ENCODE results near the gene LYZL4. TPM values are rescaled to one million over a fixed set of nuclear protein-coding genes. Genes with fewer than 3 reads are reported as not detected.

The LYZL4 gene
- total and polyA plus RNA-seq, 4 donors = not detected

GRCh38 chr3:42412526-42413155 is 2.2 kb upstream of the LYZL4 start:
- Histone ChIP-seq H3K27me3 (ENCODE audit: control insufficient read depth in 4 of 4, insufficient read depth in 4 of 4, low read length in 3 of 4) (peaks cover 0 to 4% (median 0%) of the 10 kb centered on the region in 4 donors), H3K36me3 (ENCODE audit: control insufficient read depth in 4 of 4, insufficient read depth in 3 of 4, low read depth in 1 of 4, low read length in 3 of 4) (no peaks in the 10 kb centered on the region), H3K9ac (ENCODE audit: low read depth in 1 of 2, low read length in 2 of 2) (no peak overlapping the region), H3K4me1 (ENCODE audit: control insufficient read depth in 4 of 4, insufficient read depth in 4 of 4, low read length in 3 of 4) (no peaks in the 10 kb centered on the region), H3K9me3 (ENCODE audit: control insufficient read depth in 4 of 4, low read length in 3 of 4) (no peaks in the 10 kb centered on the region), H3K4me3 (ENCODE audit: low read depth in 1 of 3, low read length in 3 of 3) (no peak overlapping the region), H3K27ac (ENCODE audit: low read depth in 1 of 2, low read length in 2 of 2) (no peak overlapping the region)
- no peak for DNase-seq (ENCODE audit: low spot score)
- 92% methylated on average over 6 of the region's 6 CpGs for whole genome bisulfite sequencing
- no peak for TF ChIP-seq SP1 (IDR thresholded peaks at IDR 0.05)
- TF ChIP-seq, protein P1, sequence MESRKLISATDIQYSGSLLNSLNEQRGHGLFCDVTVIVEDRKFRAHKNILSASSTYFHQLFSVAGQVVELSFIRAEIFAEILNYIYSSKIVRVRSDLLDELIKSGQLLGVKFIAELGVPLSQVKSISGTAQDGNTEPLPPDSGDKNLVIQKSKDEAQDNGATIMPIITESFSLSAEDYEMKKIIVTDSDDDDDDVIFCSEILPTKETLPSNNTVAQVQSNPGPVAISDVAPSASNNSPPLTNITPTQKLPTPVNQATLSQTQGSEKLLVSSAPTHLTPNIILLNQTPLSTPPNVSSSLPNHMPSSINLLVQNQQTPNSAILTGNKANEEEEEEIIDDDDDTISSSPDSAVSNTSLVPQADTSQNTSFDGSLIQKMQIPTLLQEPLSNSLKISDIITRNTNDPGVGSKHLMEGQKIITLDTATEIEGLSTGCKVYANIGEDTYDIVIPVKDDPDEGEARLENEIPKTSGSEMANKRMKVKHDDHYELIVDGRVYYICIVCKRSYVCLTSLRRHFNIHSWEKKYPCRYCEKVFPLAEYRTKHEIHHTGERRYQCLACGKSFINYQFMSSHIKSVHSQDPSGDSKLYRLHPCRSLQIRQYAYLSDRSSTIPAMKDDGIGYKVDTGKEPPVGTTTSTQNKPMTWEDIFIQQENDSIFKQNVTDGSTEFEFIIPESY (IDR thresholded peaks at IDR 0.05) = no peak
- no peak for TF ChIP-seq HNF4G (IDR thresholded peaks at IDR 0.05)
- no peak for TF ChIP-seq TAF1 (conservative IDR thresholded peaks at IDR 0.05)

DNA sequence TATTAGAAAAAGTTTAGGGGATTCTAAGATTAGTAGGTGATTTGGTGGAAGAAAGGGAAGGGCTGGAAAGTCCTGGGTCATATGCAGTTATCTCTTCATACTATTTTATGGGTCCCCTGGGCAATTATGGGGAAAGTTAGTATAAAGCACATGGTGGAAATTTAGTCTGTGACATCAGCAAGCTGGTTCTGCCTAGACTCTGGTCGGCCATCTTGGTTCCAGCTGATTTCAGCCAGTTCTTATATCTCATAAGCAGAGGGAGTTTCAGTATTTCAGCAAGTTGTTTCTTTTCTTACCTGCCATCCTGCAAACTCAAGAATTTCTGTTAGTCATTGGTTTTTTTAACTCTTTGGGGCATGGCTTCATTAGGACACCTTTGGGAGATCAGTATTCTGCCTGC is 1.0 kb upstream of the LYZL4 start:
- 92% methylated on average over 1 of the region's 1 CpG for WGBS
- no peaks in the 10 kb centered on the region for H3K9me3 ChIP-seq (ENCODE audit: control insufficient read depth in 4 of 4, low read length in 3 of 4)
- H3K4me3 ChIP-seq (ENCODE audit: low read depth in 1 of 3, low read length in 3 of 3) = no peak overlapping the region
- H3K27ac ChIP-seq (ENCODE audit: low read depth in 1 of 2, low read length in 2 of 2) = no peak overlapping the region
- H3K27me3 ChIP-seq (ENCODE audit: control insufficient read depth in 4 of 4, insufficient read depth in 4 of 4, low read length in 3 of 4) = peaks cover 0 to 4% (median 0%) of the 10 kb centered on the region in 4 donors
- H3K9ac ChIP-seq (ENCODE audit: low read depth in 1 of 2, low read length in 2 of 2) = no peak overlapping the region
- H3K36me3 ChIP-seq (ENCODE audit: control insufficient read depth in 4 of 4, insufficient read depth in 3 of 4, low read depth in 1 of 4, low read length in 3 of 4) = no peaks in the 10 kb centered on the region
- no peak for TF ChIP-seq GABPA (IDR thresholded peaks at IDR 0.05 in 1 of 2, conservative IDR thresholded peaks at IDR 0.05 in 1 of 2)
- TF ChIP-seq HNF4G (IDR thresholded peaks at IDR 0.05) = no peak
- TF ChIP-seq, protein P1 (IDR thresholded peaks at IDR 0.05) = no peak
- TF ChIP-seq JUND (IDR thresholded peaks at IDR 0.05) = no peak
- TF ChIP-seq FOXA1 (IDR thresholded peaks at IDR 0.05) = no peak
- TF ChIP-seq, protein P2, sequence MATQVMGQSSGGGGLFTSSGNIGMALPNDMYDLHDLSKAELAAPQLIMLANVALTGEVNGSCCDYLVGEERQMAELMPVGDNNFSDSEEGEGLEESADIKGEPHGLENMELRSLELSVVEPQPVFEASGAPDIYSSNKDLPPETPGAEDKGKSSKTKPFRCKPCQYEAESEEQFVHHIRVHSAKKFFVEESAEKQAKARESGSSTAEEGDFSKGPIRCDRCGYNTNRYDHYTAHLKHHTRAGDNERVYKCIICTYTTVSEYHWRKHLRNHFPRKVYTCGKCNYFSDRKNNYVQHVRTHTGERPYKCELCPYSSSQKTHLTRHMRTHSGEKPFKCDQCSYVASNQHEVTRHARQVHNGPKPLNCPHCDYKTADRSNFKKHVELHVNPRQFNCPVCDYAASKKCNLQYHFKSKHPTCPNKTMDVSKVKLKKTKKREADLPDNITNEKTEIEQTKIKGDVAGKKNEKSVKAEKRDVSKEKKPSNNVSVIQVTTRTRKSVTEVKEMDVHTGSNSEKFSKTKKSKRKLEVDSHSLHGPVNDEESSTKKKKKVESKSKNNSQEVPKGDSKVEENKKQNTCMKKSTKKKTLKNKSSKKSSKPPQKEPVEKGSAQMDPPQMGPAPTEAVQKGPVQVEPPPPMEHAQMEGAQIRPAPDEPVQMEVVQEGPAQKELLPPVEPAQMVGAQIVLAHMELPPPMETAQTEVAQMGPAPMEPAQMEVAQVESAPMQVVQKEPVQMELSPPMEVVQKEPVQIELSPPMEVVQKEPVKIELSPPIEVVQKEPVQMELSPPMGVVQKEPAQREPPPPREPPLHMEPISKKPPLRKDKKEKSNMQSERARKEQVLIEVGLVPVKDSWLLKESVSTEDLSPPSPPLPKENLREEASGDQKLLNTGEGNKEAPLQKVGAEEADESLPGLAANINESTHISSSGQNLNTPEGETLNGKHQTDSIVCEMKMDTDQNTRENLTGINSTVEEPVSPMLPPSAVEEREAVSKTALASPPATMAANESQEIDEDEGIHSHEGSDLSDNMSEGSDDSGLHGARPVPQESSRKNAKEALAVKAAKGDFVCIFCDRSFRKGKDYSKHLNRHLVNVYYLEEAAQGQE (IDR thresholded peaks at IDR 0.05) = no peak
- no peak for TF ChIP-seq NR2F2 (IDR thresholded peaks at IDR 0.05)
- no peak for TF ChIP-seq HNF4A (conservative IDR thresholded peaks at IDR 0.05)
- no peak for TF ChIP-seq CTCF (IDR thresholded peaks at IDR 0.05; ENCODE audit: low read depth, low read length, missing input control)
- TF ChIP-seq RXRA (IDR thresholded peaks at IDR 0.05) = no peak
- TF ChIP-seq MAX (IDR thresholded peaks at IDR 0.05) = no peak
- TF ChIP-seq FOXA2 (IDR thresholded peaks at IDR 0.05) = no peak
- TF ChIP-seq EGR1 (IDR thresholded peaks at IDR 0.05; ENCODE audit: low read depth in 2 of 2) = no peak
- no peak for TF ChIP-seq RAD21 (IDR thresholded peaks at IDR 0.05)
- TF ChIP-seq YY1 (IDR thresholded peaks at IDR 0.05) = no peak
- no peak for TF ChIP-seq SP1 (IDR thresholded peaks at IDR 0.05)
- no peak for TF ChIP-seq ATF3 (IDR thresholded peaks at IDR 0.05)
- no peak for DNase-seq (ENCODE audit: low spot score)
- H3K4me1 ChIP-seq (ENCODE audit: control insufficient read depth in 4 of 4, insufficient read depth in 4 of 4, low read length in 3 of 4) = no peaks in the 10 kb centered on the region

Data from liver (tissue), 9 donors.